Hematopoietic multipotent progenitor cell treated with erythropoietin and hydrocortisone succinate and interleukin-3 and kit ligand, for 17 days (in vitro differentiated cells): ENCODE results near the gene CPNE1.

Experiments
- DNase-seq: peaks from one replicate; pipeline ENCODE4 v3.0.0-alpha.2; 2015; ENCODE audit warnings: low spot score

Gene CPNE1

GRCh38 chr20:35598899-35599775 lies 65.6 kb downstream of the CPNE1 start:
- no peak for DNase-seq

- DNase-seq, result no peak
Observed at GRCh38 chr20:35598476-35598875, 66.2 kb downstream of the CPNE1 start.

GRCh38 chr20:35597186-35597585 lies 67.5 kb downstream of the CPNE1 start:
- no peak for DNase-seq

DNA sequence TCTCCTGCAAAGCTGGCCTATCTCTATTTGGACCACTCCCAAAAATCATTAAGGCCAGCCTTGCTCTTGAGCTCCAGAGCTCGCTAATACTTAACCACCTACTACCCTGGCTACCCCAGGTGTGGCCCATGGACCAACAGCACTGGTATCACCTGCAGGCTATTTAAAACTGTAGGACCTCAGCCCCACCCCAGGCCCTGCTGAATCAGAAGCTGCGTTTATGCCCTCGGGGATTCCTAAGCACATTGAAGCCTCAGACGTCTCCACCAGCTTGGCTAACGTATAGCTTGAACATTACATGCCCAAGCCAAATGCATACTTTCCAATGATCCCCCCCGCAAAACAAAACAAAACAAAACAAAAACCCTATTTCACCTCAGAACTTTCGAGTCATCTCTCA lies 68.8 kb downstream of the CPNE1 start:
- DNase-seq, result no peak

- no peak for DNase-seq
Observed at GRCh38 chr20:35595456-35595855, 69.2 kb downstream of the CPNE1 start.

DNA sequence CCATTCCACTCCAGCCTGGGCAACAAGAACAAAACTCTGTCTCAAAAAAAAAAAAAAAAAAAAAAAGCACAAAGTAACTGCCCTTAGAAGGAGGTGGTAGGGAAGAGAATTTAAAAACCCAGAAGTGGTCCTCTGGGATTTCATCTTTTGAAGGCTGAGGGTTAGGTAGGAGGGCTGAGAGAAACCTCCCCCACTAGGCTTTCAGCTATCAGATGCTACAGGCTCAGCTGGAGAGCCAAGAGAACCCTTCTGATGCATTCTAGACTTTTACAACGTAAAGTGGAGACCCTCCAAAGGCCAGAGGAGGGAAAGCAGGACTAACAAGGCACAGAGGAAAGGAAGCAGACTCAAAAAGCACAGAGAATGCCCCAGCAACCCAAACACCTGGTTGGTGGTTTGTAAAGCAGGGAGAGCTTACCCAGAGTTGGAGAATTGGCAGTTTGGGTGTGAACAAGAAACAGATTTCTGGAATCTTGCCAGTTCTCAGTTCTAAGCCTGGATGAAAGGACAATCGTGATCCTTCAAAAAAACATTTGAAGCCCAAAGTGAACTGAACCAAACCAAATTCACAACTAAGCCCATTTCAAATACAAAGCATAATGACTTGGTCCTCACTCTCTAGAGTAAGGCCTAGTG lies 72.2 kb downstream of the CPNE1 start:
- DNase-seq, result no peak

DNA sequence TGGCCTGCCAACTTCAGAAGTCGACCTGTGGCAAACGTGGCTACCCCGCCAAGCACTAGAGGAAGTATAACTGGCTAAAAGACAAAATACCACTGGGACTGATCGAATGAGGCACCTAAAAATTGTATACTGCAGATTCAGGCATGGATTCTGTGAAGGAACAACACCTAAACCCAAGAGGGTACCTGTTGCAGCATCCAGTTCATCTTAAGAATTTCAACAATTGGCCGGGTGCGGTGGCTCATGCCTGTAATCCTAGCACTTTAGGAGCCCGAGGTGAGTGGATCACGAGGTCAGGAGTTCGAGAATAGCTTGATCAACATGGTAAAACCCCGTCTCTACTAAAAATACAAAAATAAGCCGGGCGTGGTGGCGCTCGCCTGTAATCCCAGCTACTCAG lies 76.3 kb downstream of the CPNE1 start:
- DNase-seq, result no peak

DNA sequence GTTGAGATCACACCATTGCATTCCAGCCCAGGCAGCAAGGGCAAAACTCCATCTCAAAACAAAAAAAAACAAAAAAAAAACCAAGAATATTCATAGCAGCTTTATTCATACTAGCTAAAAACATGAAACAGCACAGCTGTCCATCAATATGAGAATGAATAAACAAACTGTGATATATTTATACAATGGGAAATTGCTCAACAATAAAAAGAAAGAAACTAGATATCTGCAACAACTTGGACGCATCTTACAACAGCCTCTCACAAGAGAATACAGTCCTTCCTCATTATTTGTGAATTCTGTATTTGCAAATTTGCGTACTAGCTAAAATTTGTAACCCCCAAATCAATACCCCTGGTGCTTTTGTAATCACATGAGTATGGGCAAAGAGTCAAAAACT lies 77.3 kb downstream of the CPNE1 start:
- DNase-seq, result no peak

DNA sequence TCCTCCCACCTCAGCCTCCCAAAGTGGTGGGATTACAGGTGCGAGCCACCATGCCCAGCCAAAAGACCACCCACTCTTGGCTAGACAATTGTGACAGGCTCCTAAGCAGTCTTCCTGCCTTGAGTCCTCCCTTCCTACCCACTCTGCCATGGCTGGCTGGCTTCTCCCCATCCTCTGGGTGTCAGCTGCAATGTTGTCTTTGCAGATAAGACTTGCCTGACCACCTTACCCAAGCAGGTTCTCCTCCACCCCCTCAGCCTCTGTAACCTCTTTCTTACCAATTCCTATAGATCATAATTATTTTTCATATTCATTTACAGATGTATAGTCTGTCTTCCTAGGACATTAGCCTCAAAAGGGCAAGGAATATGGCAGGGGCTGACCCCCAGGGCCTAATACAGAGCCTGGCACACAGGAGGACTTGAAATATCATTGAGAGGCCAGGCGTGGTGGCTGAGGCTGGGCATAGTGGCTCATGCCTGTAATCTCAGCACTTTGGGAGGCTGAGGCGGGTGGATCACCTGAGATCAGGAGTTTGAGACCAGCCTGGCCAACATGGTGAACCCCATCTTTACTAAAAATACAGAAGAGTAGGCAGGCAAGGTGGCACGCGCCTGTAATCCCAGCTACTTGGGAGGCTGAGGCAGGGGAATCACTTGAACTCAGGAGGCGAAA lies 77.8 kb downstream of the CPNE1 start:
- no peak for DNase-seq

DNA sequence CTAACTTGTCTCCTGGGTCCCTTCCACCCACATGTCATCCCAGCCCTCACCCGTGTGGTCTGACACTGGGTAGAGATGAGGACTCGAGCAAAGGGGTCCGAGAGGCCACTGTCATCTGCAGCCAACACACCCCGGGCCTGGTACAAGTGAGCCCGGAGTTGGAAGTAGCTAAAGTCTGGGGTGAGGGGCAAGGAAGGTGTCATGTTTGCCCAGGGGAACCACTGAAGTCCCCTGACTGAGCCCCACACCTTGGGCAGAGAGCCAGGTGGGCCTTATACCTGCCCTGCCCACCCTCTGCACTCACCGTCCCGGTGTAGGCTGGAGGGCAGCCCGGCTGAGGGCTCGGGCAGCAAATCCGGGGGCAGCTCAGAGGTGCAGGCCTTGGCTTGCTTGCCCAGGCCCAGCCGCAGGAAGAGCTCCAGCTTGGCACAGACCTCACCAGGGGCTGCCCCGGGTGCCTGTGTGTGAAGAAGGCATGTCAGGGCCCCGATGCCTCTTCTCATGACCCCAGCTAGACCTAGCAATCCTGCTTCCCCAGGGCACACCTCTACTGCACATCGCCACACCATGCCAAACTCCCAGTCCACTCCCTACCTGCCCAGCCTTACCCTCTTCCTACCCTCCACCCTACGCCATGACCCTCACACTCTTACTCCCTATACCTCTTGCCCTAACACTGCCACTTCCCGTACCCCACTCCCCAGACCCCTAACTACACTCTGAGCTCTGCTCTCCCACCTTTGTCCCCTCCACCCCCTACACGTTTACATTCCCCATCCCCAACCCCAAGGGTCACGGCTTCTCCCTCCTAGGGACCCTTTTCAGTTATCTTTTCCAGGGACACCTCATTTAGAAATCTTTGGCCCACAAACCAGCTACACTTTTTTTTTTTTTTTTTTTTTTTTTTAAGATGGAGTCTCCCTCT lies 80.8 kb downstream of the CPNE1 start:
- no peak for DNase-seq

DNA sequence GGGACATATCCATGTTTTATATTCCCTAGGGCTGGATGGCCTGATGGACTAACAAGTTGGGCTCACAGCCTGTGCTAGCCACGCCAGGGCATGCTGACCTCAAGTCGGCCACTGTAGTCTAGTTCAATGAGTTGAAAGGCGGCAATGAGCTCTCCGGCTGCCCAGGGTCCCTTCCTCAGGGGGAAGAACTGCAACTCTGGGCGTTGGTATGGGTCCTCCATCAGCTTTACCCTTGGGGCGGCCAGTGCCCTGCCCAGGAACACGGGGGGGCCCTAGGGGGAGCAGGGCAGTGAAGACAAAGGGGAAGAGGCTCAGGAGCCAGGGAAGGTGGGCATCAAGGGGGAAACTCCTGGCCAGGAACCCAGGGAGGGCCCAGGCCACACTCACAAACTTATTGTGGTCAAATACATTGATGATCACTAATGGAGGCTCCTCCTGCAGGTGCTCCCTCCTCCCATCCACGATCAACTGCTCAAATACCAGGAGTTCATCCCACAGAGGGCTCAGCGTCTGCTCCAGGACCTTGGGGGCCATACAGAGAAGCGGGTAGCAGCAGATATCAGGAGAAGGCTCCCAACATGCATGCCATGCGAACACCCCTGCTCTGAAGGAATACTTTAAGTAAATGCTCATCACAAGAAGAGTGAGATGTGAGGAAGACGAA lies 81.8 kb downstream of the CPNE1 start:
- DNase-seq, result no peak

DNA sequence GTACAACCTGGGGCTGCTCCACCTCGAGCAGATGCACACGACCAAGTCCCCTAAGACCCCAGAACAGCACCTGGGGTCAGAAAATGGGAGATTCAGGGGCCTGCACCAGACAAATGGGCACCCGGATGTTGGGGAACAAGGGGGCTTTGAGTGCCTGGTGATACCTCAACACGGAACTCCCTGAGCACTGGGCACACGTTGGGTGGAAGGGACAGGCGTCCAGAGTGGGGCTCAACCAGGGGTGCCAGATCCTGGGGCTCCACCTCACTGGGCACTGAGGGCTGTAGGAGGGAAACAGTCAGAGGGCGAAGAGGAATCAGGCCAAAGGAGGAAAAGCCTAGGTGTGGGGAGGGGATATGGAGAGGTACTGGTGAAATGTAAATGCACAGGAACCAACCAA lies 82.6 kb downstream of the CPNE1 start:
- no peak for DNase-seq

GRCh38 chr20:35579196-35579595 lies 85.5 kb downstream of the CPNE1 start:
- DNase-seq, result no peak

- DNase-seq, result no peak
Observed at GRCh38 chr20:35578469-35578868, 86.2 kb downstream of the CPNE1 start.

DNA sequence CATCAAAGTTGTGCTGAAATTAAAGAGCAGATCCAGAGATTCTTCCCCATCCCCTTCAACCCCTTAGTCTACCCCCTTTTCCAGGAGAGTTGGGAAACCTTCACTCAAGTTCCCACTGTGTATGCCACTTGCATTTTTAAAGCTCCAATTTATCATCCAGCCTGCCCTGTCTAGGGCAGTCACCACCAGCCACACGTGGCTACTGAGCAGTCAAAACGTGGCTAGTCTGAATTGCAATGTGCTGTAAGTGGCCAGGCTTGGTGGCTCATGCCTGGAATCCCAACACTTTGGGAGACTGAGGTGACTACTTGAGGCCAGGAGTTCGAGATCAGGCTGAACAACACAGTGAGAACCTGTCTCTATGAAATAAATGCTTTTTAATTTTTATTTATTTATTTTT lies 87.9 kb downstream of the CPNE1 start:
- no peak for DNase-seq
